ENCODE data around the gene ZNF366.

The ZNF366 gene

DNA sequence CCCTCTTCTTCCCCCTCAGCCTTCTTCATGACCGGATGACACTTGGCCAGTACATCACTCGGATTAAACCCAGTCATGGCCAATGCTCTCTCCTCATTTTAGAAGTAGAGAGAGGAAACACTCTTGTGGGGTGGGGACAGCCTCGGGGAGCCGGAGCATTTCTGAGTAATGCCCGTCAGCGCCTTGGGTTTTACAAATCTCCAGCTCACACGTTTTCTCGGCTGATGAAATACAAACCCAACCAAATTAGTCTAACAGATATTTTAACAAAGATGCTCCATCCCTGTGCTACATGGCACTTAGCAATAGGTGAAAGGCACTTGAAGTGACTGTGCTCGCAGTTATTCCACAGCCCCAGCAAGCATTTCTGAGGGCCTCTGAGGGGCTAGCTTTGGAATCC, 51.7 kb downstream of the ZNF366 start:
- no peak overlapping the region for H3K4me2 ChIP-seq (ENCODE audit: low read length)
- no peak overlapping the region for H3K23ac ChIP-seq (ENCODE audit: low read length)

DNA sequence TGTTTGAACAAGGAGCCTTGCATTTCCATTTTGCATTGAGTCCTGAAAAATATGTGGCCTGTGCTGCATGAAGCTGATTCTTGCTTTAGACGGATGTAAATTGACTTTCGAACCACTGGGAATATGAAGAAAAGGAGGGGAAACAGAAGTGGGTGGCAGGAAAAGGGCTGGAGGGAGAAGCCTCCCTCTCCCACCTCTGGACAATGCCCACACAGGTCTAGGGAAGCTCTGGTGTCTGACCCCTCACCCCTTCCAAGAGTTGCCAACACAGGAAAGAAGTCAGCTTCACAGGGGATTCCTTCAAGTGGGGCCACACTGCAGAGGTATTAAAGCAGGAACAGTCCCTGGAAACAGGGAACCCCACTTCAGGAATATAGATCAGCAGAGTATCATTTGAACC, 52.2 kb downstream of the ZNF366 start:
- Histone ChIP-seq H3K4me1 (ENCODE audit: control insufficient read depth, low read depth, low read length) (peaks cover 3% of the 10 kb centered on the region), H2AK5ac (ENCODE audit: low read length) (no peak overlapping the region), H3K36me3 (ENCODE audit: control insufficient read depth, insufficient read depth, low read length) (no peaks in the 10 kb centered on the region), H3K27me3 (ENCODE audit: insufficient read depth, low read length, poor library complexity) (no peaks in the 10 kb centered on the region), H3K79me1 (ENCODE audit: low read length) (no peaks in the 10 kb centered on the region), H4K8ac (ENCODE audit: low read depth, low read length) (no peak overlapping the region), H3K56ac (ENCODE audit: low read length) (no peak overlapping the region), H3K18ac (ENCODE audit: low read length) (no peak overlapping the region), H2BK5ac (ENCODE audit: low read length) (no peak overlapping the region), H3K27ac (ENCODE audit: low read depth, low read length) (no peak overlapping the region), H3K9ac (ENCODE audit: low read length) (no peak overlapping the region), H2BK15ac (replicated peaks; ENCODE audit: low read depth) (no peak overlapping the region), H3K4me2 (ENCODE audit: low read length) (no peak overlapping the region), H3K23ac (ENCODE audit: low read length) (no peak overlapping the region), H4K5ac (ENCODE audit: low read length) (no peak overlapping the region), H3K79me2 (ENCODE audit: control insufficient read depth, insufficient read depth, low read length) (no peaks in the 10 kb centered on the region), H3K4ac (ENCODE audit: low read depth, low read length) (no peak overlapping the region), H2BK120ac (ENCODE audit: low read depth, low read length) (no peak overlapping the region), H3K4me3 (ENCODE audit: low read length) (no peak overlapping the region)
- DNase-seq: no peak
- WGBS (ENCODE audit: extremely low coverage, insufficient coverage, low lambda C conversion rate): no CpG with 5 or more reads among the region's 2 CpGs

More for the DNA sequence above, 51.7 kb downstream of the ZNF366 start:
- Histone ChIP-seq H3K27ac (ENCODE audit: low read depth, low read length) (no peak overlapping the region), H3K79me2 (ENCODE audit: control insufficient read depth, insufficient read depth, low read length) (no peaks in the 10 kb centered on the region), H3K79me1 (ENCODE audit: low read length) (no peaks in the 10 kb centered on the region), H2BK120ac (ENCODE audit: low read depth, low read length) (no peak overlapping the region), H2BK15ac (replicated peaks; ENCODE audit: low read depth) (no peak overlapping the region), H4K5ac (ENCODE audit: low read length) (no peak overlapping the region), H4K8ac (ENCODE audit: low read depth, low read length) (no peak overlapping the region), H3K4me1 (ENCODE audit: control insufficient read depth, low read depth, low read length) (peaks cover 3% of the 10 kb centered on the region), H2BK5ac (ENCODE audit: low read length) (no peak overlapping the region), H3K27me3 (ENCODE audit: insufficient read depth, low read length, poor library complexity) (no peaks in the 10 kb centered on the region), H2AK5ac (ENCODE audit: low read length) (no peak overlapping the region), H3K36me3 (ENCODE audit: control insufficient read depth, insufficient read depth, low read length) (no peaks in the 10 kb centered on the region), H3K56ac (ENCODE audit: low read length) (no peak overlapping the region), H3K4ac (ENCODE audit: low read depth, low read length) (no peak overlapping the region), H3K18ac (ENCODE audit: low read length) (no peak overlapping the region), H3K4me3 (ENCODE audit: low read length) (no peak overlapping the region), H3K9ac (ENCODE audit: low read length) (no peak overlapping the region)
- no CpG with 5 or more reads among the region's 9 CpGs for WGBS (ENCODE audit: extremely low coverage, insufficient coverage, low lambda C conversion rate)
- no peak for DNase-seq

DNA sequence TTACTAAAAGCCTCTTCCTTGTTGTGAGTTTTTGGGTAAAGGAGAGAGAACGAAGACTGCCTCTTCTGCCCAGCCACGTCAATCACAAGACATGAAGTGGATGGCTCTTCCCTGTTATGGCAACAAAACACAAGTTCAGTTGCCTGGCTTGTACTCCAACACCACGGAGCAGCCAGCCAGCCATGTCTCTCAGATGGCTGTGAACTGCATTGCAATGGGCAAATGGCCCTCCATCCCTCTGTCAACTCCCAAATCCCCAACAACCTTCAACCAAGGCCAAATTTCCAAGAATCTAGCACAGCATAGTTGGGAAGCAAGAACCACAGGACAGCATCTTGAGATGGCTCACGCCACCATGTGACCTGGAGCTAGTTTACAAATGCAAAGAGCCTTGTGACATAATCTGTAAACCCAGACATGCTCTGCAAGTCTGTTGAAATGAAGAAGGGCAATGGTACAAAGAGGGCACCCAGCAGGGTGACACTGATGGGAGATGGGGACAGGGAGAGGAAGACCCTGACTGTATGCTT, 53.9 kb downstream of the ZNF366 start:
- H3K9ac ChIP-seq (ENCODE audit: low read length): no peak overlapping the region
- H2BK15ac ChIP-seq (replicated peaks; ENCODE audit: low read depth): no peak overlapping the region
- no peaks in the 10 kb centered on the region for H3K79me1 ChIP-seq (ENCODE audit: low read length)
- no peak overlapping the region for H3K18ac ChIP-seq (ENCODE audit: low read length)
- H2AK5ac ChIP-seq (ENCODE audit: low read length): no peak overlapping the region
- H3K4me2 ChIP-seq (ENCODE audit: low read length): no peak overlapping the region
- H2BK120ac ChIP-seq (ENCODE audit: low read depth, low read length): no peak overlapping the region
- H3K4me3 ChIP-seq (ENCODE audit: low read length): no peak overlapping the region
- H3K27ac ChIP-seq (ENCODE audit: low read depth, low read length): no peak overlapping the region
- no peaks in the 10 kb centered on the region for H3K27me3 ChIP-seq (ENCODE audit: insufficient read depth, low read length, poor library complexity)
- H3K23ac ChIP-seq (ENCODE audit: low read length): no peak overlapping the region
- no peak overlapping the region for H3K4ac ChIP-seq (ENCODE audit: low read depth, low read length)
- H2BK5ac ChIP-seq (ENCODE audit: low read length): no peak overlapping the region
- DNase-seq: no peak
- H4K5ac ChIP-seq (ENCODE audit: low read length): no peak overlapping the region
- H3K56ac ChIP-seq (ENCODE audit: low read length): no peak overlapping the region
- no CpG with 5 or more reads among the region's 4 CpGs for WGBS (ENCODE audit: extremely low coverage, insufficient coverage, low lambda C conversion rate)
- no peaks in the 10 kb centered on the region for H3K79me2 ChIP-seq (ENCODE audit: control insufficient read depth, insufficient read depth, low read length)
- H3K36me3 ChIP-seq (ENCODE audit: control insufficient read depth, insufficient read depth, low read length): no peaks in the 10 kb centered on the region
- peaks cover 3% of the 10 kb centered on the region for H3K4me1 ChIP-seq (ENCODE audit: control insufficient read depth, low read depth, low read length)
- no peak overlapping the region for H4K8ac ChIP-seq (ENCODE audit: low read depth, low read length)

DNA sequence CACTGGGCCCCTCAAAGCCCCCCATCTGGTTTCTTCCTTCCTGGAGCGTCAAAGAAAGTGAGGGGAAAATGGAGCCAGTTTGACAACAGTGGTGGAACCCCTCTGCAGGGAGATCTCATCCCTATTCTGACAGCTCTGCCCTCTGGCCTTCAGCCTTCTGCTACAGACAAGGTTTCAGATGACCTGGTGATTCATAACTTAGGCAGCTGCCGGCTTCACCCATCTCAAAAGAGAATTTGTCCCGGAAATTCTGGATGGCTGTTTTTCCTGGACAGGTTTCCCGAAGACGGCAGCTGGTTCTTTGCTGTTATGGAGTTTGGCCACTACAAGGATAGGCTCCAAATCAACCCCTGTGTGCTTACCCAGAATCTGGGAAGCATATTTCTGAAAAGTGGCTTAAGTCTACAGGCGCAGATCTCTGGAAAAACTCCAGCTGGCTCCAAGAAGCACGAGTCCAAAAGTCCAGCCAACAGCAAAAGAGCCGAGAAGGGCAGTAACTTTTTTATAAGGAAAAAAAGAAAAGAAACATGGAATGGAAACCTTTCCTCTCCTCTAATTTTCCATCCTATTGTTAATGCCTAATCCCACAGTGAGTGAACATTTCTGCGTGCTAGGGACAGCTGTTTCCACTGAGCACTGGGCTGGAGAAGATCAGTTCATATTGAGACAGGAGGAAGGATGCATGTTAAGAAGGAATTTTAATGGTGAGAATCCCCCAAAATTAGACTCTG, 54.5 kb downstream of the ZNF366 start:
- no peaks in the 10 kb centered on the region for H3K79me2 ChIP-seq (ENCODE audit: control insufficient read depth, insufficient read depth, low read length)
- H4K8ac ChIP-seq (ENCODE audit: low read depth, low read length): no peak overlapping the region
- H4K5ac ChIP-seq (ENCODE audit: low read length): no peak overlapping the region
- no peak overlapping the region for H3K56ac ChIP-seq (ENCODE audit: low read length)
- no peak overlapping the region for H2BK15ac ChIP-seq (replicated peaks; ENCODE audit: low read depth)
- no peak overlapping the region for H3K18ac ChIP-seq (ENCODE audit: low read length)
- no peaks in the 10 kb centered on the region for H3K79me1 ChIP-seq (ENCODE audit: low read length)
- H3K27ac ChIP-seq (ENCODE audit: low read depth, low read length): no peak overlapping the region
- H3K36me3 ChIP-seq (ENCODE audit: control insufficient read depth, insufficient read depth, low read length): no peaks in the 10 kb centered on the region
- H3K4me3 ChIP-seq (ENCODE audit: low read length): no peak overlapping the region
- H3K4ac ChIP-seq (ENCODE audit: low read depth, low read length): no peak overlapping the region
- peaks cover 3% of the 10 kb centered on the region for H3K4me1 ChIP-seq (ENCODE audit: control insufficient read depth, low read depth, low read length)
- peak; percentile 52 for DNase-seq
- H3K9ac ChIP-seq (ENCODE audit: low read length): no peak overlapping the region
- no peaks in the 10 kb centered on the region for H3K27me3 ChIP-seq (ENCODE audit: insufficient read depth, low read length, poor library complexity)
- no peak overlapping the region for H2BK5ac ChIP-seq (ENCODE audit: low read length)
- WGBS (ENCODE audit: extremely low coverage, insufficient coverage, low lambda C conversion rate): no CpG with 5 or more reads among the region's 9 CpGs
- no peak overlapping the region for H2AK5ac ChIP-seq (ENCODE audit: low read length)
- no peak overlapping the region for H3K4me2 ChIP-seq (ENCODE audit: low read length)
- no peak overlapping the region for H3K23ac ChIP-seq (ENCODE audit: low read length)
- no peak overlapping the region for H2BK120ac ChIP-seq (ENCODE audit: low read depth, low read length)

DNA sequence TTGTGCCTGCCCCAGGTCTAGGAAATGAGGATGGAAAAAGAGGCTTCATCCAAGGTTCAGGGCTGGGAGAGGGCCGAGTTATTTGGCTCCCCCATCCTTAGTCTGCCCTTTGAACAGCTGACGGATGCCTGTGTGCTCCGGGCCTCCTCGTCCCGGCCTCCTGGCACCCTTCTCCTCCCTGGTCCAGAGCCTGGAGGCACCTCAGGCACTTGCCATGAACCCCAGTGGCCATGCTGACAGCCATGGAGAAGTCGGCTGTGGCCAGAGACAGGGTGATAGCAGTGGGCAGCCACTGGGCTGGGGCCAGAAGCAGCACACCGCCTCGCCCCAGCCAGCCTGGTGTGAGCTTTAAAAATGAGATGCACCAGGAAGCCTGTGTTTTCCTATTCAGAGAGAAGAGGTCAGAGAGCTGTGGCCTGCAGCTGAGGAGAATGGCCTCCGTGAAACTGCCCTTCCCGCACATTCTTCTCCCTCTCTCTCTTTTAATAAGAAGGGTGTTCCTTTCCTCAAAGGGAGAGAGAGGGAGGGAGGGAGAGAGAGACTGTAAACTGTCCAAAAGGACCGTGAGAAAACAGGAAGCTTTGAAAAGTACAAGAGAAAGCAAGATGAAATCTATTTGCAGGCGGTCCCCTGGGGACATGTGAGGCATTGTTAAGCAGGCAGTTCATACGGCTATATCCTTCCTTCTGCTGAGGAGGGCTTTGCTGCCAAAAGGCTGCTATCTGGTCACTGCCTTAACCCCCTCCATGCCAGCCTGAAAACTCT, 55.3 kb downstream of the ZNF366 start:
- peak; percentile 40 for DNase-seq
- no peaks in the 10 kb centered on the region for H3K79me2 ChIP-seq (ENCODE audit: control insufficient read depth, insufficient read depth, low read length)
- peak overlapping the region; percentile 6 for H3K23ac ChIP-seq (ENCODE audit: low read length)
- no peaks in the 10 kb centered on the region for H3K79me1 ChIP-seq (ENCODE audit: low read length)
- H3K36me3 ChIP-seq (ENCODE audit: control insufficient read depth, insufficient read depth, low read length): no peaks in the 10 kb centered on the region
- no peak overlapping the region for H3K4me3 ChIP-seq (ENCODE audit: low read length)
- H3K56ac ChIP-seq (ENCODE audit: low read length): no peak overlapping the region
- WGBS (ENCODE audit: extremely low coverage, insufficient coverage, low lambda C conversion rate): no CpG with 5 or more reads among the region's 13 CpGs
- H3K27me3 ChIP-seq (ENCODE audit: insufficient read depth, low read length, poor library complexity): no peaks in the 10 kb centered on the region
- no peak overlapping the region for H3K4ac ChIP-seq (ENCODE audit: low read depth, low read length)
- no peak overlapping the region for H4K8ac ChIP-seq (ENCODE audit: low read depth, low read length)
- H3K18ac ChIP-seq (ENCODE audit: low read length): no peak overlapping the region
- H3K4me2 ChIP-seq (ENCODE audit: low read length): no peak overlapping the region
- H3K27ac ChIP-seq (ENCODE audit: low read depth, low read length): no peak overlapping the region
- peaks cover 3% of the 10 kb centered on the region for H3K4me1 ChIP-seq (ENCODE audit: control insufficient read depth, low read depth, low read length)
- no peak overlapping the region for H4K5ac ChIP-seq (ENCODE audit: low read length)
- no peak overlapping the region for H2AK5ac ChIP-seq (ENCODE audit: low read length)
- H2BK120ac ChIP-seq (ENCODE audit: low read depth, low read length): no peak overlapping the region
- no peak overlapping the region for H2BK15ac ChIP-seq (replicated peaks; ENCODE audit: low read depth)
- H2BK5ac ChIP-seq (ENCODE audit: low read length): no peak overlapping the region
- H3K9ac ChIP-seq (ENCODE audit: low read length): no peak overlapping the region
